Activated CD8-positive, alpha-beta memory T cell treated with anti-CD3 and anti-CD28 coated beads for 1 hour (primary cell): ENCODE results near the gene ZMYND11.

Experiments
- DNase-seq, 2 donors: peaks; one replicate each; pipeline ENCODE4 v3.0.0-alpha.2; 2020; ENCODE audit warnings: low read depth in 1 of 2; ENCODE audit errors: extremely low read depth in 1 of 2

The ZMYND11 gene

DNA sequence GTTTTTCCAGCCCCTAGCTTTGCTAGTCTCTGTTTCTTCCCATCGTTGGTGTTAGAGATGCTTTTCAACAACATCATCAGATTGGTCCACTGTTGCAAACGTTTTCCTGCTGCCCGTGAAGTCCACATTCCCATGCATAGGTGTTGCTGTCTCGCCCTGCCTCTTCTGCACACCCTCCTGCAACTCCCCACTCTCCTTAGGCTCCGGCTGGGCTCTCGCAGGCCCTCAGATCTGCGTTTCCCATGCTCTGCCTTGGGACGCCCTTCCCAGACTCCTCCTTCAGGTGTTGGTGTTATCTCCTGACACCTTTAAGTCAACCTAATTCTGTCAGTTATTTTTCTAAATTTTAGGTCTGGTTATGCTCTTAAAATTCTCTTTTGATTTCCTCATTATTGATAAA is 55.0 kb downstream of the ZMYND11 start:
- no peak for DNase-seq

DNA sequence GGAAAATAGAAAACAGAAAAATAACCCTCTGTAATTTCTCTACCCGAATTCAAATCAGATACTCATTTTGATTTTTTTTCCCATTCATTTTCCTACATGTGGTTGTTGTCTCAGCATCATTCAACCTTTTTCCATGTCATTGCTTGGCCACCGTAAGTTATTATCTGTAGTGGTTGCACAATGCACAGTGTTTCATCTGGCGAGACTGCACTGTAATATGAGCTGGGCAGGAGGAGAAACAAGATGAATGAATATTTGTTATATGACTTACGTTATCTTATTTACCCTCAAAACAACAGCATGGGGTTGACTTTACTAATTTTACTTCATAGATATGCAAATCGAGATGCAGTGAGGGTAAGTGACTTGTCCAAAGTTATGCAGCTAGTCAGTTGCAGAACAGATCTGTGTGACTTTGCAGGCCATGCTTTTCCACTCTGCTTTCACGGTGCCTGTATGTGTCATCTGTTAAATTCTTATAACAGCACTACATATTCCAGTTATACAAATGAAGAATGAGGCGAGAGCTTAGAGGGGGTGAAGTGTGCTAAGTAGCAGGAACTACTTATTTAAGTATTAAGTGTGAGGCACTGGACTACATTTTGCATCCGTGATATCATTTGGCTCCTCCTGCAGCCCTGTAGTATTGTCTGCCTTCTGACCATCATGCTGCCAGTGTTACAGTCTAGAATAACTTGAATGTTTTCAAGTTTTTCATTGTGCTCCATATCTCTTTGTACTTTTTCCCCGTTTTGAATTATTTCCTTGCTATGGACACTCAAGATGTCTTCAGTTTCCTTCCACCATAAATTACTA is 56.7 kb downstream of the ZMYND11 start:
- no peak for DNase-seq

DNA sequence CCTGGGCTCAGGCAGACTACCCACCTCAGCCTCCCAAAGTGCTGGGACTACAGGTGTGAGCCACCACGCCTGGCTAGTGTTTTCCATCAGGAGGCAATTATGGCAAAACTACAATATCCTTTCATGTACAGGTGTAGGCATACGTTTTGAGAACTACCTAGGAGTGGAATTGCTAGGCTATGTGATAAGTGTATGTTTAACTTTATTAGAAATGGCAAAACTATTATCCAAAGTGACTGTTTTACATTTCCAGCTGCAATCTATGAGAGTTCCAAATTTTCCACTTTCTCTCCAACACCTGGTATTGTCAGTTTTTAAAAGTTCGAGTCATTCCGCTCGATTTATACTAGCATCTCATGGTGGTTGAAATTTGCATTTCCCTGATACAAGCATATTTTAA is 59.0 kb downstream of the ZMYND11 start:
- DNase-seq, result no peak

DNA sequence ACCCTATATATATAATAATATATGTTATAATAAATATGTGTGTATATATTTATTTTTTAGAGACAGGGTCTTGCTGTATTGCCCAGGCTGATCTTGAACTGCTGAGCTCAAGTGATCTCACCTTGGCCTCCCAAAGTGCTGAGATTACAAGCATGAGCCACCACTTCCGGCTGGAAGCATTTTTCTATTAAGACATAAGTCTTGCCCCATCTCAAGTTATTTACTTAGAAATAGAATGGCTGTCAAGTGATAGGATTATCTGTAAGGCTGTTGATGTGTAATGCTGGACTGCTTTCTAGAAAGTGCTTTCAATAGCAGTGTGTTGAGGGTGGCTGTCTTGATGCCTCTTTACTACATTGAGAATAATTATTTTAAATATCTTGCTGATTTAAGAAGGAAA is 65.2 kb downstream of the ZMYND11 start:
- no peak for DNase-seq

DNA sequence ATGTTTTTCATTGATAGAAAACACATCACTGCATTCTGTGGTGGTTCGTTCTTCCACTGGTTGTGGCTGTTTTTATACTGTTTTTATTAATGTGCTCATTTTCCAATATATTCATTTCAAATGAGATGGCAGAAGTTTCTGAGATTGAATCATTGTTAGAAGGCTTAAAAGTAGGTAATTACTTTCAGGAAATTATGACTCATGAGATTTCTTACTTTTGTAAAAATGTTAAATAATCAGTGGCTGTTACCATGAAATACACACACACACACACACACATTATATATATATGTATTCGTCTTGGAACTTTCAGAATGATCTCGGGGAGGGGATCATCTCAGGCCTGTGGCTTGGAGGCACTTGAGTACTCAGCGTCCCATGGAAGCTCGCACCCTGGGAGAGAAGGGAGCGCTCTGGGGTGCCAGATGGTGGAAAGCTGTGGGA is 66.1 kb downstream of the ZMYND11 start:
- DNase-seq, result no peak

DNA sequence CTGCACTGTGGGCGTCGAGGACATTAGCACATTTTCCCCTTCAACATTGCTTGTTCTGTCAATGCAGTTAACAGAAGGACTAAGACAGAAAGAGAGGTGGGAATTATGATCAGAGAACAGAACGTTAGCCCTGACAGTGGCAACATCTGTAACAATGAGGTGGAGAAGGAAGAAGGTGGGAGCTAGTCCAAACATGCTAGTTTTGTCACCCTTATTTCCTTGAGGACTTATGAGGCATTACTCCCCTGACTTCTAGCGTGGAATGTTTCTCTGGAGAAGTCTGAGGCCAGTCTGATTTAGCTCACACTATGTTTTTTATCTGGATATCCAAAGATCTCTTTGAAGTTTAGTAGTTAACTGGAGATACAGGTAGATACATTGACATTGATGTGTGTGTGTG is 73.4 kb downstream of the ZMYND11 start:
- DNase-seq, result no peak

DNA sequence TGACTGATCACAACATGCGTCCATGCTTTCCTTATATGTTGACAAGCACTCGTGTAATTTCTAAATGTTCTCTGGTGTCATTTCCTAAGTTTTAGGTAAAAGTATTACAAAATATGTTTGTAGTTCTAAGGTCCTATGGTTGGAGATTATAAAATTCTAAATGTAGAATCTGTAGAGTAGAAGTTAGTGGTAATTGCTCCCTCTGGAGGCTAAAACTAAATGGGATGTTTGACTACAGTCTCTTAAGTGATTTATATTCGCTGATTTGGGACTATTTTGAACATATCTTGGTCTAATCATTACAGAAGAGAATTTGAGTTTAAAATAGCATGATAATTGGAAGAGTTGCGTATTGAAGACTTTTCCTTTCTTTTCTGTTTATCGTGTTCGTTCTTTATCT is 74.1 kb downstream of the ZMYND11 start:
- no peak for DNase-seq

DNA sequence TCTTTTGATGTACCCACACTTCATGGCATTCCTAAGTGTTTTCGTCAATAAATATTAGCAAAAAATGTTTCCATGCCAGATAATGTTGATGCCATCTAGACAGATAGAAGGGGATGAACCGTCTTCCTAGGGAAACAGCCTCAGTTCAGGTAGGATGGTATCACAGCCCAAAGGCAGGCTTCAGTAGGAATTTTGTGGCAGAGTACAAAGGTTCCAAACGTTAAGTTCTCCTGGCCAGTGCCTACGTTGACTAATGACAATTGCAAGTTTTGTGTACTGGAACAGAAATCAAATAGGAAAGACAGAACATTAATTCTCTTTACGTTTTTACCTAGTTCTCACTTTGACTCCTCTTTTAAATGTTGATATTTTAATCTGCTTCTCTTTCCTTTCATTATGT is 75.0 kb downstream of the ZMYND11 start:
- no peak for DNase-seq

DNA sequence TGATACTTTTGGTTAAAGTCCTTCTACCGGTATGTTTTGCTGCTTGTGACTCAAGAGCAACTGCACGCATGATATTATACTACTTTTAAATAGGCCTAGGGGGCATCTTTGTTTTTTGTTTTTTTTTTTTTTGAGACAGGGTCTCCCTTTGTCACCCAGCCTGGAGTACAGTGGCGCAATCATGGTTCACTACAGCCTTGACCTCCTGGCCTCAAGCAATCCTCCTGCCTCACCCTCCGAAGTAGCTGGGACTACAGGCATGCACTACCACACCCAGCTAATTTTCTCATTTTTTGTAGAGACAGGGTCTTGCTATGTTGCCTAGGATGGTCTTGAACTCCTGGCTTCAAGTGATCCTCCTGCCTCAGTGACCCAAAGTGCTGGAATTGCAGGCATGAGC is 80.2 kb downstream of the ZMYND11 start:
- no peak for DNase-seq

DNA sequence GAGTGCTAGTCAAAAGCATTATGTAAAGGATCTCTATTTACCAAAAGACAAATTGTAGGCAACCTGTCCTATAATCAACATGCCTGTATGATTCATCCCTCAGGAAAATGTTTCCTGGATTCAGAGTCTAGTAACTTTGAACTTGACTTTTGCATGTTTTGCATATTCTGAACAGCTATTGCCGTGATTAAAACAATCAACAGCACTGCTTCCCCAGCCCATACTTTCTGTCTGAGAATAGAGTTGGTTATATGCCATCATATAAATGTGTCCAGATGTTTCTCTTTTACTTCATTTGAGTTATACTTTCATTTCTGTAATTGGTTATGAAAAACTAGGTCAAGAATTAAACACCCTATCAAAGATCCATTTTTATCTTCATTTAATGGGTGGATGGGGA is 83.5 kb downstream of the ZMYND11 start:
- DNase-seq, result no peak

DNA sequence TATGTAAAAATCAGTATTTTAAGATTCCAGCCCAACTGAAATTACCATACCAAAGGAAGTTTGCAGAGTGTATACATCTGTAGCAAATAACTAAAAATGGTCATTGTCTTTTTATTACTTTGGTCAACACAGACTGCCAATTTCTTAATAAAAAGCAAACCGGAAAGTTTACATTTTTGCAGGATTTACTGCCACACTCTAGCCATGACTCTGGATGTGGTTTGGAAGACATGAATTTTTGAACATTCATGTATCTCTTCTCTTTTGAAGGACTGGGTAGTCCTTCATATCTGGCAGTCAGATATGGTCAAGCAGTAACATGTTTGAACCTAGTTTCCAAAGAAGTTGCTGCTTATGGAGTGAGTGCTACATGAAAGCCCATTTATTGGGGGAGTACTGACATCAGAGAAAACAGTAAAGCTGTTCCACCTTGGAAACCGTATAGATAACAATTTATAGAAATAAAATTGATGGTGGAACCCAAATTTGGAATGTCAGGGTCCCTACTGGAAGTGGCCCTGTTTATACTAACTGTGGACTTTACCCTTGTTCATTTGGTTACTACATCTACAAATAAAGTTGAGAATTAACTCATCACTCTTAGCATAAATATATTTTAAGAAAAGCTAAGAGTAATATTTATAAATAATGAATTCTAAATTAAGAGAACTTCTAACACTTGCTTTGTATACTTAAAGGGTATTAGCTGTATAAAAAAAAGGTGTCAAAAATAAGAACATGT is 84.6 kb downstream of the ZMYND11 start:
- DNase-seq, result no peak

DNA sequence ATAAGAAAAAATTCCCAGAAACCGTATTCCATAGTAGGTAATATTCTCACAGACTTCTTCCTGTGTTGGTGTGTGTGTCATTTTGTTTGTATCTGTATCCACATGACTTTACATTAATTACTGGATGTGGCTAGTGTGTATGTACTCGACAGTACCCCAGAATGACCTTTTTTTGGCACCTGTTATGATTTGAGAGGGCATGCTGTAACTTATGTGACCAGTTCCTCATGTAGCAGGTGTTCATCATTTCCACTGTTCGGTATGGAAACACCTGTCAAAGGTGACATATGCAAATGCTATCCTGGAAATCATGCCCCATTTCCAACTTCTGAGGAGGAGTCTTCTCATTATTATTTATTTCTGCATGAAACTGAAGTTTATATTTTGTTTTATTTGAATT is 89.3 kb downstream of the ZMYND11 start:
- no peak for DNase-seq

DNA sequence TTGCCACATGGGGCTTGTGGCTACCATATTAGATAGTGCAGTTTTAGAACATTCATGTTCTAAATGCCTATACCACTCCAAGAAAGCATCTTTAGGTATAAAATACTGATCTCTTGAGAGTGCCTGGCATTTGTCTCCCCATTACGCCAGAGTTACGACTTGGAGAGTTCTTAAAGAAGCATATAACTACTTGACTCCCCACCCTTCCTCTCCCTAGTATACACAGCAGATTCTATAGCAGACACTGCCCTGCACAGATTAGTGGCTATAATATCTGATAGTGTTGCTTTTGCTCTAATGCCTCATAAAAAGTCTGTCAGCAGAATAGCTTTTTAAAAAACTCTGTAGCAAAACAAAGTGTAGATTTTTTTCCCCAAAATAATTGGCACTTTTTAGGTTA is 90.8 kb downstream of the ZMYND11 start:
- DNase-seq, result no peak

DNA sequence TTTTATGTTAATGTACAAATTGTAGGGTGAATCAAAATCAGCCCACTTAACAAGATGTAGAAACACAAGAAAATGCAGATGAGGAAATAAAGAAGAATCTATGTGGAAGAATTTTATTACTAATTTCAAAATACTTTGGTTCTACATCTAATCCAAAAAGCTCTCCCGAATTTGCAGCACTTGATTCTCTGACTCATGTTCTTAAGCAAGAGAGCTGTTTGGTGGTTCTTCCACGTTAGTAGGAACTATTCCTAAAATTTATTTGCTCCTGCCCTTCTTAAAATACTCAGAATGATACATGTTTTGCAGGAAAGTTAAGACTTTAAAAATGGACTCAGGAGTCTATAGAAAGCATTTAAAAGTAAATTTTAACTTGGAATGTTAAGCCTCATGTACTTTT is 91.8 kb downstream of the ZMYND11 start:
- DNase-seq, result no peak

DNA sequence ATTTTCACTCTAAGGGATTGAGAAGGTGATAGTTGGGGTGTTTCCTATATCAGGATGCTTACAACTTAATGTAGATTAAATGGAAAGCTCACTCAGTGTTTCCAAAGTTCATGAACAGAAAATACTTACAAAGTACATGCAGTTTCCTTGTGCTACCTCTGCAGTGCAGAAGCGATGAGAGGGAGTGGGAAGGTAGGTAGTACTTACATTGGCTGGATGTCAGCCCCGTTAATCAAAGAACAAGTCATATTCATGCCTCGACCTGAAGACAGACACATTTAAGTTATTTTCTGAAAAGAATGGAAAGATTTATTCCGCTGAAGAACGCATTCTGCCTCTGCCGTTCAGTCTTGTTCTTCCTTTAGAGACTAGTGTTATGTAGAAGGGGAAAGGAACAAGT is 93.1 kb downstream of the ZMYND11 start:
- no peak for DNase-seq

DNA sequence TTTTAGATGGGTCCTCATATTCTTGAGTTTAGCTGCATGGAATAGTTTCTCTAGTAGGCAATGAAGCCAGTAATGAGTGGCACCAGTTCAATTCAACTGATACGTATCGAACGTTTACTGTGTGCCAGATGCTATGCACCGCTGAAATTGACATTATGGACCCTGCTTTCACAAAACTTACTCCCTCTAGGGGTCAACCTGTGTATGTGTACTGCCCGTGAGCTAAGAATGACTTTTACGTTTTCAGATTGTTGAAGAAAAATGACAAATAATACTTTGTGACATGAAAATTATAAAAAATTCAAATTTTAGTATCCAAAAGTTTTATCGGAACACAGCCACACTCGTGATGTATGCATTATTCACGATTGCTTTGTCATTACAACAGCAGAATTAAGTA is 95.5 kb downstream of the ZMYND11 start:
- no peak for DNase-seq

DNA sequence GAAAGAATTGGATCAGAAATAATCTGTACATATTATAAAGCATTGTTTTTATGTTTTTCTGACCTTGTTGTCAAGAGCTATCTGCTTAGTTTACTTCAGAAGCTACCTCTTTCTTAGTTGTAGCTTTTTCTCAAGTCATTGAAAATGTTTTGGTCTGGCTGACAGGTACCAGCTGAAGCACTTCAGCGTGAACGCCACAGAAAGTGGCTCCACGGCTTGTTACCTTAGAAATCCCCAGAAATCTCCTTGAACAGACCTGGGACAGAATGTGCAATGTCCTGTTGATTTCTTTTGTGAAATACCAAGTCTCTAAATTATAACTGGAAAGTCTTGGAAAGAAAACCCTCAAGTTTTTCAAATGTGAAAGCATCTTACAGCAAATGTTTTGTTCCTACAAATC is 96.8 kb downstream of the ZMYND11 start:
- no peak for DNase-seq

DNA sequence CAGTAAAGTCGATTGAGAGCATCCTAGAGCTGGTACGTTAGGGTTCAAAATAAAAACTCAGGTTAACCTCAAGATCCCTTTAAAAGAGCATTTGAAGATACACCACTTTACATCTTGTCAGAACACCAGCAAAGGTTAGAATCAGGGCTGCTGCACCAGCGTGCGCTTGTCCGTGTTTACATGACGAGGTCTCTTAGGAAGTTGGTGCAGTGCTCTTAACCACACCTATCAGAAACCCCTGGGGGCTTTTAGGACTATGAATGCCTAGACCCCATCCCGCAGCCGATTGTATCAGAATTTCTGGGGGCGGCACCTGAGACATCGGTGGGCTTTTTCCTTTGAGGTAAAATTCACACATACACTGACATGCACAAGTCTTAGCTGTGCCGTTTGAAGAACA is 97.6 kb downstream of the ZMYND11 start:
- DNase-seq, result no peak

DNA sequence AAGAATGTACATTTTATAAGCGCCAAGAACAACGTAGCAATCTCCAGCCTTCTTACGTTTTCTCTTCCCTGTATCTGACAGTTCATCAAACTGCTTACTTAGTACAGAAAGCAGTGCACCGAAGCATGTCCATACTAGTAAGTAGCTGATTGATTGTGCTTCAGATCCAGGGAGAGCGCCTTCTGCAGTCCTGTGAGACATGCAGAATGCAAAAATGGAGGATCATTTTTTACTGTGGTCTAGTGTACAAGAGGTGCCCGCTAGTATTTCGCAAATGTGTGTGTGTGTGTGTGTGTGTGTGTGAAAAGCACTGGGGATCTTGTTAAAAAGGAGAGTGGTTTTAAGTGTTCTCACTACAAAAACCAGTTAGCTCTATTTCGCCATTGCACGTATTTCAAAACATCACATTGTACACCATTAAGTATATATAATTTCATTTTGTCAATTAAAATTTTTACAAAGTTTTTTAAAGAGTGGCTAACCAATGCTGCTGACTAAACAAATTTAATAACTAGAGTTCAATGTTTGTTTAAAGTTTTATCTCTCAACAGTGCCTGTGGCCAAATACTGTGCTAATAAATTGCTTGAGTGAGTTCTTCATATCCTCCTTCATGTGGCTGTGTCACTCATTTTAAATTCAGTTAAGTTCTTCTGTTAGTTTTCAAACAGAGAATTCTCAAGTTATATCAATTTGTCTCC is 99.6 kb downstream of the ZMYND11 start:
- no peak for DNase-seq

DNA sequence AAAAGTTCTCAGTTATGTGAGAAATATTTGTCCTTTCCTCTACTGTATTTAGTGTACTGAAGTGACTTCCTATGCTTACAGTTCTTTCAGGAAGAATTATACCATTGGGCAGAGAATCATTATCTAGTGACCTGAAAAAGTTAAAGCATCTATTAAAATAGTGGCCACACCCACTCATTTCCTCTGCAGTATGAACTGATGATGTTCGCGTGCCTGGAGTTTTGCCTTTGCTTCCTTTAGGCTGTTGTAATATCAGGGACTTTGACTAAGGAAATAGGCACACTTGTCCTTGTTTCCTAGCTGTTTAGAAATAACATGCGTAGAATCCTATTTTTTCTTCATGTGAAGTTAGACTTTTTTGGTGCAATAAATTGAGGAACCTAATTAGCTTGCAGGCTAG is 100.7 kb downstream of the ZMYND11 start:
- DNase-seq, result no peak

DNA sequence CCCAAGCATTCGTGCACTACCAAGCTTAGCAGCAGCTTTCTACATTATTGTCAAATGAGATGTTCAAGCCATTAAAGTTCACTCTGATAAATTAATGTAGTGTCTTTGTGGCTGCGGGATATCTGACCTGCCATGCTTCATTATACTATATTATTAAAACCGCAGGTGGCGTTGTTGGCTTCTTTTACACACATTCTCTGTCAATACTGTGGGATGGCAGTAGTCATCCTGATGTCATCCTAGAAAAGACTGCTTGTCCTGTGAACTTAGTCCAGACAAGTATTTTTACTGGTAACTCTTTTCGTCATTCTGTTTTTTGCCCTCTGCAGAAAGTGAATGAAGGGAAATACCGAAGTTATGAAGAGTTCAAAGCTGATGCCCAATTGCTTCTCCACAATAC is 103.9 kb downstream of the ZMYND11 start:
- no peak for DNase-seq

DNA sequence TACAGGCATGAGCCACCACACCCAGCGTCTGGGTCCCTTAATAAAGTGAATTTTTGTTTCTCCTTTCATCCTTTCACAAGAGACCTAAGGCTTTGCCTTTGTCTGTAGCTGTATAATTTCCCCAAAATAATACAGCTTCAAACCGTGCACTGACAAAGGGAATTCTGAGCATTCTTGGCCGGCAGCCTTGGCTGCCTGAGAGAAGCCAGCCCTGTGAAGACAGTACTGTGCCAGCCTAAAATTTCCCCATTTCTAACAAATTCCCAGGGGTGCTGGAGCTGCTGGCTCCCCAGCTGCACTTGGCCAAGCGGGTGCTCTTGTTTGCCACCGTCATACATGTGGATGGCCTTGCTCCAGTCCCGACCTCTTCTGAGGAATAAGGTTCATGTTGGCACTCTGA is 106.2 kb downstream of the ZMYND11 start:
- no peak for DNase-seq
